Activated T-cell treated with anti-CD3 and anti-CD28 coated beads, Interleukin-2, amount 50 U/mL, for 72 hours (primary cell): ENCODE data around the gene TNN. TPM values are rescaled to one million over a fixed set of nuclear protein-coding genes. Genes with fewer than 3 reads are reported as not detected.
A peak's percentile ranks its signal among the peaks of the same experiment; 100 is the strongest.

Experiments
- ATAC-seq, 2 donors: fragments of 150-1000 bp; cut with Tn5 transposase; replicated peaks in 1 of 2; 2 replicates each; pipeline ENCODE4 v1.10.0; 2021; ENCODE audit warnings: moderate library complexity in 2 of 2, mild to moderate bottlenecking in 1 of 2
- DNase-seq, 2 donors: peaks; one replicate each; pipeline ENCODE4 v3.0.0; 2021 to 2022; ENCODE audit warnings: mixed read lengths in 1 of 2
- H3K27ac Mint-ChIP-seq: one replicate; pipeline ENCODE4 v1.8.0; 2022; ENCODE audit warnings: mild to moderate bottlenecking, moderate library complexity, mixed read lengths
- H3K27me3 Mint-ChIP-seq: one replicate; pipeline ENCODE4 v1.8.0; 2022; ENCODE audit warnings: low read depth, mixed read lengths
- H3K36me3 Mint-ChIP-seq, 2 donors: one replicate each; pipeline ENCODE4 v1.8.0; 2022; ENCODE audit warnings: mixed read lengths in 2 of 2, mild to moderate bottlenecking in 1 of 2; ENCODE audit not compliant: insufficient read depth in 2 of 2
- H3K4me1 Mint-ChIP-seq: one replicate; pipeline ENCODE4 v1.8.0; 2022; ENCODE audit warnings: low read depth, mixed read lengths
- H3K4me3 Mint-ChIP-seq, 2 donors: one replicate each; pipeline ENCODE4 v1.8.0; 2022; ENCODE audit warnings: mild to moderate bottlenecking in 2 of 2, mixed read lengths in 2 of 2, moderate library complexity in 2 of 2
- H3K9me3 Mint-ChIP-seq, 2 donors: one replicate each; pipeline ENCODE4 v1.8.0; 2022; ENCODE audit warnings: mixed read lengths in 2 of 2
- total RNA-seq, 2 donors: library from RNA; stranded (reverse); gene quantifications; one replicate each; pipeline ENCODE4 v1.2.3, GENCODE V29; 2022

Gene TNN
- total RNA-seq, 2 donors from 2014 or later, result not detected

GRCh38 chr1:175150596-175151319 is 83.1 kb downstream of the TNN start:
- ATAC-seq, result no peak

GRCh38 chr1:175152006-175152652 is 84.5 kb downstream of the TNN start:
- Mint-ChIP-seq H3K36me3 (no peaks in the 10 kb centered on the region), H3K27ac (no peak overlapping the region), H3K4me1 (peaks cover 8% of the 10 kb centered on the region), H3K4me3 (no peak overlapping the region), H3K9me3 (no peaks in the 10 kb centered on the region), H3K27me3 (peaks cover 41% of the 10 kb centered on the region)
- ATAC-seq (peak; percentile 78 to 80), DNase-seq (peak; percentile 68 to 72)

More at GRCh38 chr1:175150596-175151319, 83.1 kb downstream of the TNN start:
- no peak overlapping the region for H3K4me3 Mint-ChIP-seq
- peaks cover 7% of the 10 kb centered on the region for H3K4me1 Mint-ChIP-seq
- DNase-seq, result no peak
- peaks cover 44% of the 10 kb centered on the region for H3K27me3 Mint-ChIP-seq
- H3K27ac Mint-ChIP-seq, result no peak overlapping the region
- H3K9me3 Mint-ChIP-seq, result no peaks in the 10 kb centered on the region
- H3K36me3 Mint-ChIP-seq, result no peaks in the 10 kb centered on the region

- ATAC-seq, result peak; percentile 36 to 49
- Mint-ChIP-seq H3K4me1 (peaks cover 18% of the 10 kb centered on the region), H3K9me3 (no peaks in the 10 kb centered on the region), H3K27ac (no peak overlapping the region), H3K27me3 (peaks cover 41% of the 10 kb centered on the region), H3K4me3 (no peak overlapping the region), H3K36me3 (peaks cover 1 to 7% of the 10 kb centered on the region in 2 donors)
- peak; percentile 73 to 77 for DNase-seq
These were observed 87.2 kb downstream of the TNN start for GRCh38 chr1:175154629-175155472.

GRCh38 chr1:175155473-175155856 is 87.8 kb downstream of the TNN start:
- H3K4me3 Mint-ChIP-seq, result no peak overlapping the region
- peaks cover 1 to 8% of the 10 kb centered on the region in 2 donors for H3K36me3 Mint-ChIP-seq
- H3K9me3 Mint-ChIP-seq, result no peaks in the 10 kb centered on the region
- no peak for ATAC-seq
- H3K4me1 Mint-ChIP-seq, result peaks cover 18% of the 10 kb centered on the region
- H3K27me3 Mint-ChIP-seq, result peaks cover 38% of the 10 kb centered on the region
- no peak for DNase-seq
- no peak overlapping the region for H3K27ac Mint-ChIP-seq

GRCh38 chr1:175155936-175156335 is 88.3 kb downstream of the TNN start:
- no peaks in the 10 kb centered on the region for H3K9me3 Mint-ChIP-seq
- no peak overlapping the region for H3K4me3 Mint-ChIP-seq
- peaks cover 3 to 10% of the 10 kb centered on the region in 2 donors for H3K36me3 Mint-ChIP-seq
- H3K4me1 Mint-ChIP-seq, result peaks cover 22% of the 10 kb centered on the region
- ATAC-seq (no peak), DNase-seq (no peak)
- H3K27me3 Mint-ChIP-seq, result peaks cover 34% of the 10 kb centered on the region
- H3K27ac Mint-ChIP-seq, result no peak overlapping the region

GRCh38 chr1:175157200-175157599 is 89.6 kb downstream of the TNN start:
- H3K27ac Mint-ChIP-seq, result no peak overlapping the region
- H3K27me3 Mint-ChIP-seq, result peaks cover 21% of the 10 kb centered on the region
- DNase-seq, result peak in 1 of 2 donors; percentile 28
- H3K4me3 Mint-ChIP-seq, result no peak overlapping the region
- peaks cover 3 to 10% of the 10 kb centered on the region in 2 donors for H3K36me3 Mint-ChIP-seq
- peaks cover 22% of the 10 kb centered on the region for H3K4me1 Mint-ChIP-seq
- H3K9me3 Mint-ChIP-seq, result no peaks in the 10 kb centered on the region
- peak; percentile 39 to 70 for ATAC-seq

- peaks cover 11% of the 10 kb centered on the region for H3K27me3 Mint-ChIP-seq
- peak overlapping the region; percentile 6 for H3K27ac Mint-ChIP-seq
- peak overlapping the region in 1 of 2 donors; percentile 12 for H3K4me3 Mint-ChIP-seq
- ATAC-seq (peak; percentile 33 to 68), DNase-seq (peak in 1 of 2 donors; percentile 21)
- H3K36me3 Mint-ChIP-seq, result peaks cover 3 to 10% of the 10 kb centered on the region in 2 donors
- peaks cover 22% of the 10 kb centered on the region for H3K4me1 Mint-ChIP-seq
- H3K9me3 Mint-ChIP-seq, result no peaks in the 10 kb centered on the region
These were observed 90.5 kb downstream of the TNN start for GRCh38 chr1:175158170-175158591.

GRCh38 chr1:175162955-175163354 is 95.3 kb downstream of the TNN start:
- ATAC-seq (no peak), DNase-seq (no peak)
- H3K4me3 Mint-ChIP-seq, result no peak overlapping the region
- H3K27ac Mint-ChIP-seq, result no peak overlapping the region
- H3K27me3 Mint-ChIP-seq, result no peaks in the 10 kb centered on the region
- H3K4me1 Mint-ChIP-seq, result peaks cover 14% of the 10 kb centered on the region
- H3K36me3 Mint-ChIP-seq, result peaks cover 7 to 25% of the 10 kb centered on the region in 2 donors
- H3K9me3 Mint-ChIP-seq, result no peaks in the 10 kb centered on the region

- DNase-seq, result no peak
- Mint-ChIP-seq H3K27ac (no peak overlapping the region), H3K36me3 (peaks cover 7 to 26% of the 10 kb centered on the region in 2 donors)
These were observed 96.1 kb downstream of the TNN start for GRCh38 chr1:175163702-175164101.

GRCh38 chr1:175164751-175165150 is 97.1 kb downstream of the TNN start:
- DNase-seq (no peak), ATAC-seq (no peak)
- H3K27ac Mint-ChIP-seq, result no peak overlapping the region
- no peak overlapping the region for H3K4me3 Mint-ChIP-seq
- H3K36me3 Mint-ChIP-seq, result peaks cover 5 to 20% of the 10 kb centered on the region in 2 donors
- no peaks in the 10 kb centered on the region for H3K9me3 Mint-ChIP-seq
- no peaks in the 10 kb centered on the region for H3K27me3 Mint-ChIP-seq
- H3K4me1 Mint-ChIP-seq, result peaks cover 20% of the 10 kb centered on the region

More at GRCh38 chr1:175163702-175164101, 96.1 kb downstream of the TNN start:
- no peak for ATAC-seq
- Mint-ChIP-seq H3K4me3 (no peak overlapping the region), H3K27me3 (no peaks in the 10 kb centered on the region), H3K9me3 (no peaks in the 10 kb centered on the region), H3K4me1 (peaks cover 10% of the 10 kb centered on the region)

GRCh38 chr1:175166746-175167145 is 99.1 kb downstream of the TNN start:
- Mint-ChIP-seq H3K27ac (peak overlapping the region; percentile 25), H3K4me3 (no peak overlapping the region), H3K27me3 (no peaks in the 10 kb centered on the region), H3K9me3 (no peaks in the 10 kb centered on the region), H3K4me1 (peaks cover 36% of the 10 kb centered on the region), H3K36me3 (peaks cover 4 to 21% of the 10 kb centered on the region in 2 donors)
- ATAC-seq (no peak), DNase-seq (no peak)

GRCh38 chr1:175167861-175168260 is 100.2 kb downstream of the TNN start:
- Mint-ChIP-seq H3K4me1 (peaks cover 41% of the 10 kb centered on the region), H3K4me3 (no peak overlapping the region), H3K36me3 (peaks cover 4 to 21% of the 10 kb centered on the region in 2 donors), H3K9me3 (no peaks in the 10 kb centered on the region), H3K27ac (peak overlapping the region; percentile 20), H3K27me3 (no peaks in the 10 kb centered on the region)
- ATAC-seq (no peak), DNase-seq (no peak)

- H3K36me3 Mint-ChIP-seq, result peaks cover 5 to 21% of the 10 kb centered on the region in 2 donors
- no peak overlapping the region for H3K27ac Mint-ChIP-seq
- no peaks in the 10 kb centered on the region for H3K27me3 Mint-ChIP-seq
- DNase-seq (no peak), ATAC-seq (no peak)
- H3K4me3 Mint-ChIP-seq, result no peak overlapping the region
- no peaks in the 10 kb centered on the region for H3K9me3 Mint-ChIP-seq
- peaks cover 41% of the 10 kb centered on the region for H3K4me1 Mint-ChIP-seq
These were observed 101.1 kb downstream of the TNN start for GRCh38 chr1:175168782-175169181.
